Measurements from ENCODE around the gene YBX2. TPM values are rescaled to one million over a fixed set of nuclear protein-coding genes. Genes with fewer than 3 reads are reported as not detected.

Gene YBX2
- total RNA-seq, 1 donor from 2014 or later: 0.26 TPM

- no peaks in the 10 kb centered on the region for H3K36me3 ChIP-seq (ENCODE audit: control insufficient read depth, insufficient read depth, low read length)
- TF ChIP-seq, protein P1, sequence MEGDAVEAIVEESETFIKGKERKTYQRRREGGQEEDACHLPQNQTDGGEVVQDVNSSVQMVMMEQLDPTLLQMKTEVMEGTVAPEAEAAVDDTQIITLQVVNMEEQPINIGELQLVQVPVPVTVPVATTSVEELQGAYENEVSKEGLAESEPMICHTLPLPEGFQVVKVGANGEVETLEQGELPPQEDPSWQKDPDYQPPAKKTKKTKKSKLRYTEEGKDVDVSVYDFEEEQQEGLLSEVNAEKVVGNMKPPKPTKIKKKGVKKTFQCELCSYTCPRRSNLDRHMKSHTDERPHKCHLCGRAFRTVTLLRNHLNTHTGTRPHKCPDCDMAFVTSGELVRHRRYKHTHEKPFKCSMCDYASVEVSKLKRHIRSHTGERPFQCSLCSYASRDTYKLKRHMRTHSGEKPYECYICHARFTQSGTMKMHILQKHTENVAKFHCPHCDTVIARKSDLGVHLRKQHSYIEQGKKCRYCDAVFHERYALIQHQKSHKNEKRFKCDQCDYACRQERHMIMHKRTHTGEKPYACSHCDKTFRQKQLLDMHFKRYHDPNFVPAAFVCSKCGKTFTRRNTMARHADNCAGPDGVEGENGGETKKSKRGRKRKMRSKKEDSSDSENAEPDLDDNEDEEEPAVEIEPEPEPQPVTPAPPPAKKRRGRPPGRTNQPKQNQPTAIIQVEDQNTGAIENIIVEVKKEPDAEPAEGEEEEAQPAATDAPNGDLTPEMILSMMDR (IDR thresholded peaks at IDR 0.05; ENCODE audit: insufficient read depth, low read length, severe bottlenecking): no peak
- H3K27me3 ChIP-seq (ENCODE audit: control insufficient read depth, insufficient read depth, low read length): peaks cover 3% of the 10 kb centered on the region
- H3K4me3 ChIP-seq (ENCODE audit: low read depth, low read length): no peak overlapping the region
- peak; percentile 64 for FAIRE-seq
- no peak for DNase-seq (ENCODE audit: low read depth)
Observed at GRCh38 chr17:7293159-7293558, 1.3 kb downstream of the YBX2 start.

DNA sequence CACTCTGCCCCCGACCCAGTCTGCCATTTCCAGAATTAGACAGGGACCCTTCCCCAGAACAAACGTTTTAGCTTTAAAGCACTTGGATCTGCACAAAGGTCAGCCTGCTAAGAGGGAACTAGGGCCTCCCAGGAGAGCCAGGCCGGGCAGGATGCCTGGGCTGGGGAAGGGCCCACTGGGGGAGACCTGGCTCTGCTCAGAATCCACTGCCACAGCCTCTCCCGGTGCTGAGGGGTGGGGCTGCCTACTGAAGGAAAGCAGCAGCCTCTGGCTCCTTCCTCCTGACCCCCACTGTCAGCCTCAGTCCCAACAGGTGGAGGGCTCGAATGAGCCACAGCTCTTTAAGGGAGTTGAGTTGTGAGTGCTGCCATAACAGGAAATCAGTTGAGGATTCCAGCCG is 1.7 kb downstream of the YBX2 start:
- TF ChIP-seq, protein P1 (IDR thresholded peaks at IDR 0.05; ENCODE audit: insufficient read depth, low read length, severe bottlenecking): no peak
- H3K4me3 ChIP-seq (ENCODE audit: low read depth, low read length): no peak overlapping the region
- no peaks in the 10 kb centered on the region for H3K36me3 ChIP-seq (ENCODE audit: control insufficient read depth, insufficient read depth, low read length)
- FAIRE-seq: no peak
- H3K27me3 ChIP-seq (ENCODE audit: control insufficient read depth, insufficient read depth, low read length): peaks cover 3% of the 10 kb centered on the region
- no peak for DNase-seq (ENCODE audit: low read depth)

- H3K27me3 ChIP-seq (ENCODE audit: control insufficient read depth, insufficient read depth, low read length): peaks cover 3% of the 10 kb centered on the region
- no peak for FAIRE-seq
- TF ChIP-seq, protein P1 (IDR thresholded peaks at IDR 0.05; ENCODE audit: insufficient read depth, low read length, severe bottlenecking): no peak
Observed at GRCh38 chr17:7292194-7292593, 2.2 kb downstream of the YBX2 start.

GRCh38 chr17:7290685-7291084 is 3.8 kb downstream of the YBX2 start:
- TF ChIP-seq, protein P1 (IDR thresholded peaks at IDR 0.05; ENCODE audit: insufficient read depth, low read length, severe bottlenecking): no peak
- H3K27me3 ChIP-seq (ENCODE audit: control insufficient read depth, insufficient read depth, low read length): peaks cover 3% of the 10 kb centered on the region
- no peak for FAIRE-seq
- H3K4me3 ChIP-seq (ENCODE audit: low read depth, low read length): no peak overlapping the region
- DNase-seq (ENCODE audit: low read depth): no peak
- no peaks in the 10 kb centered on the region for H3K36me3 ChIP-seq (ENCODE audit: control insufficient read depth, insufficient read depth, low read length)

More at GRCh38 chr17:7292194-7292593, 2.2 kb downstream of the YBX2 start:
- H3K36me3 ChIP-seq (ENCODE audit: control insufficient read depth, insufficient read depth, low read length): no peaks in the 10 kb centered on the region
- no peak for DNase-seq (ENCODE audit: low read depth)
- no peak overlapping the region for H3K4me3 ChIP-seq (ENCODE audit: low read depth, low read length)

GRCh38 chr17:7290166-7290565 is 4.3 kb downstream of the YBX2 start:
- no peak for DNase-seq (ENCODE audit: low read depth)
- Histone ChIP-seq H3K27me3 (ENCODE audit: control insufficient read depth, insufficient read depth, low read length) (peaks cover 4% of the 10 kb centered on the region), H3K4me3 (ENCODE audit: low read depth, low read length) (no peak overlapping the region), H3K36me3 (ENCODE audit: control insufficient read depth, insufficient read depth, low read length) (no peaks in the 10 kb centered on the region)
- no peak for FAIRE-seq
- TF ChIP-seq, protein P1 (IDR thresholded peaks at IDR 0.05; ENCODE audit: insufficient read depth, low read length, severe bottlenecking): no peak

Measured in bronchial epithelial cell (primary cell).